SK-N-SH (cell line): ENCODE results near the gene NTRK2. TPM values are rescaled to one million over a fixed set of nuclear protein-coding genes. Genes with fewer than 3 reads are reported as not detected.

Experiments used
- CTCF ChIA-PET: fragments of 300-600, 350-600 bp; formaldehyde crosslinking; extraction: SDS; loops from one replicate; lab custom pipeline; 2021; lab: Yijun Ruan, JAX
- POLR2A ChIA-PET: fragments of 350-600 bp; sonication (Branson Sonifier 250); formaldehyde crosslinking; extraction: SDS; loops from one replicate; lab custom pipeline; 2020; ENCODE audit warnings: antibody characterized with exemption, inconsistent platforms; lab: Yijun Ruan, JAX
- DNase-seq: peaks from one replicate; pipeline ENCODE4 v3.0.0; 2012
- H2AFZ ChIP-seq: fragments of 200-600 bp; sonication (generic); 2 replicates; pipeline ENCODE4 v1.8.1; 2016; ENCODE audit warnings: antibody characterized with exemption, mild to moderate bottlenecking, low read depth
- H3F3A ChIP-seq: fragments of 200-600 bp; sonication (generic); replicated peaks from 2 replicates; pipeline ENCODE3; 2016; ENCODE audit warnings: antibody characterized with exemption, mild to moderate bottlenecking; ENCODE audit not compliant: insufficient read depth
- H3K27ac ChIP-seq, 2 experiments: fragments of 200-500 bp in 1 of 2; fragments of 200-600 bp in 1 of 2; sonication (Bioruptor generic) in 1 of 2; sonication (generic), shearing (Covaris generic) in 1 of 2; 2 replicates each; pipeline versions ENCODE4 v1.5.1 to v1.6.1; 2014 to 2016; ENCODE audit warnings: low read depth in 2 of 2, inconsistent platforms in 1 of 2, low read length in 1 of 2, mild to moderate bottlenecking in 1 of 2, mixed read lengths in 1 of 2
- H3K27me3 ChIP-seq: fragments of 200-600 bp; sonication (generic), shearing (Covaris generic); 2 replicates; pipeline ENCODE4 v1.6.1; 2016; ENCODE audit warnings: mixed run types; ENCODE audit not compliant: insufficient read depth
- H3K36me3 ChIP-seq, 2 experiments: fragments of 200-500 bp in 1 of 2; fragments of 200-600 bp in 1 of 2; sonication (Bioruptor generic) in 1 of 2; sonication (generic) in 1 of 2; replicated peaks in 1 of 2; 2 replicates each; pipeline versions ENCODE3 to v1.5.1; 2014 to 2016; ENCODE audit warnings: low read length in 1 of 2, mild to moderate bottlenecking in 1 of 2; ENCODE audit not compliant: insufficient read depth in 2 of 2, control insufficient read depth in 1 of 2
- H3K4me1 ChIP-seq, 2 experiments: fragments of 200-500 bp in 1 of 2; fragments of 200-600 bp in 1 of 2; sonication (Bioruptor generic) in 1 of 2; sonication (generic), shearing (Covaris generic) in 1 of 2; 2 replicates each; pipeline versions ENCODE4 v1.5.1 to v1.6.1; 2014 to 2016; ENCODE audit warnings: low read depth in 1 of 2, low read length in 1 of 2, mixed run types in 1 of 2; ENCODE audit not compliant: insufficient read depth in 2 of 2, control insufficient read depth in 1 of 2
- H3K4me2 ChIP-seq: fragments of 200-600 bp; sonication (generic), shearing (Covaris generic); 2 replicates; pipeline ENCODE4 v1.6.1; 2017; ENCODE audit warnings: mixed run types
- H3K4me3 ChIP-seq, 2 experiments: fragments of 200-500 bp in 1 of 2; fragments of 200-600 bp in 1 of 2; sonication (Bioruptor generic) in 1 of 2; sonication (generic), shearing (Covaris generic) in 1 of 2; 2 replicates each; pipeline versions ENCODE4 v1.5.1 to v1.8.1; 2014 to 2016; ENCODE audit warnings: low read depth in 2 of 2, inconsistent platforms in 1 of 2, low read length in 1 of 2, mild to moderate bottlenecking in 1 of 2, mixed read lengths in 1 of 2, moderate library complexity in 1 of 2
- H3K79me2 ChIP-seq: fragments of 200-600 bp; sonication (generic); 2 replicates; pipeline ENCODE4 v1.8.1; 2017; ENCODE audit warnings: mild to moderate bottlenecking; ENCODE audit not compliant: insufficient read depth
- H3K9ac ChIP-seq: fragments of 200-600 bp; sonication (generic); 2 replicates; pipeline ENCODE4 v1.6.1; 2017; ENCODE audit warnings: mixed run types
- H3K9me2 ChIP-seq: fragments of 200-600 bp; sonication (generic); 2 replicates; pipeline ENCODE4 v1.6.1; 2017; ENCODE audit warnings: mixed run types
- H3K9me3 ChIP-seq: fragments of 200-600 bp; sonication (generic); 2 replicates; pipeline ENCODE4 v1.6.1; 2017; ENCODE audit warnings: mixed run types, mild to moderate bottlenecking, moderate library complexity
- H4K20me1 ChIP-seq: fragments of 200-600 bp; sonication (generic); 2 replicates; pipeline ENCODE4 v1.6.1; 2017; ENCODE audit warnings: mild to moderate bottlenecking, mixed run types; ENCODE audit not compliant: insufficient read depth
- CHD2 ChIP-seq: fragments of 150-350 bp; IDR thresholded peaks from 2 replicates; pipeline ENCODE4 v1.6.1; 2018; ENCODE audit warnings: low read length; ENCODE audit not compliant: partially characterized antibody
- CTCF ChIP-seq: fragments of 200-600 bp; sonication (generic); IDR thresholded peaks from 2 replicates; pipeline ENCODE4 v1.6.1; 2017; ENCODE audit warnings: antibody characterized with exemption, mild to moderate bottlenecking, moderate library complexity
- ELF1 ChIP-seq: IDR thresholded peaks from 2 replicates; pipeline ENCODE4 v1.4.0; 2012
- EP300 ChIP-seq, 2 experiments: IDR thresholded peaks; 2 replicates each; pipeline versions ENCODE4 v1.4.0 to v1.6.1; 2012; ENCODE audit warnings: borderline replicate concordance in 1 of 2, low read depth in 1 of 2, low read length in 1 of 2
- FOSL2 ChIP-seq: IDR thresholded peaks from 2 replicates; pipeline ENCODE4 v1.4.0; 2012; ENCODE audit warnings: low read depth, mild to moderate bottlenecking, moderate library complexity, borderline replicate concordance
- FOXJ3 ChIP-seq: sonication (generic); formaldehyde crosslinking; IDR thresholded peaks from 2 replicates; pipeline ENCODE4 v1.5.1; 2020; ENCODE audit warnings: mild to moderate bottlenecking, missing genetic modification reagents
- FOXM1 ChIP-seq: IDR thresholded peaks from 2 replicates; pipeline ENCODE4 v1.4.0; 2012; ENCODE audit warnings: low read depth, mild to moderate bottlenecking
- GABPA ChIP-seq: IDR thresholded peaks from 2 replicates; pipeline ENCODE4 v1.4.0; 2012; ENCODE audit warnings: low read depth, mild to moderate bottlenecking
- GATA2 ChIP-seq: sonication (generic); formaldehyde crosslinking; IDR thresholded peaks from 2 replicates; pipeline ENCODE4 v1.5.0; 2020; ENCODE audit warnings: mild to moderate bottlenecking, missing genetic modification reagents
- JUND ChIP-seq: IDR thresholded peaks from 2 replicates; pipeline ENCODE4 v1.4.0; 2012
- MEF2A ChIP-seq: IDR thresholded peaks from 2 replicates; pipeline ENCODE4 v1.4.0; 2012; ENCODE audit warnings: low read depth, borderline replicate concordance
- MXI1 ChIP-seq: IDR thresholded peaks from 2 replicates; pipeline ENCODE4 v1.6.1; 2012; ENCODE audit warnings: mild to moderate bottlenecking, low read depth, low read length, improper control_type of control experiment
- NFIC ChIP-seq: IDR thresholded peaks from 2 replicates; pipeline ENCODE4 v1.4.0; 2012; ENCODE audit warnings: borderline replicate concordance
- NRF1 ChIP-seq: IDR thresholded peaks from 2 replicates; pipeline ENCODE4 v1.6.1; 2012; ENCODE audit warnings: low read depth, mild to moderate bottlenecking, low read length
- POLR2AphosphoS5 ChIP-seq: IDR thresholded peaks from 2 replicates; pipeline ENCODE4 v1.6.1; 2012; ENCODE audit warnings: low read depth, low read length
- RAD21 ChIP-seq: IDR thresholded peaks from 2 replicates; pipeline ENCODE4 v1.6.1; 2012; ENCODE audit warnings: mild to moderate bottlenecking, low read length
- RCOR1 ChIP-seq: fragments of 150-350 bp; IDR thresholded peaks from 2 replicates; pipeline ENCODE4 v1.6.1; 2017; ENCODE audit warnings: antibody characterized with exemption, low read length
- SMC3 ChIP-seq: IDR thresholded peaks from 2 replicates; pipeline ENCODE4 v1.6.1; 2012; ENCODE audit warnings: low read depth, low read length, improper control_type of control experiment
- TAF1 ChIP-seq: IDR thresholded peaks from 2 replicates; pipeline ENCODE4 v1.6.1; 2012; ENCODE audit warnings: low read depth, mild to moderate bottlenecking, low read length, moderate library complexity, borderline replicate concordance
- TCF12 ChIP-seq: IDR thresholded peaks from 2 replicates; pipeline ENCODE4 v1.4.0; 2012
- YY1 ChIP-seq: IDR thresholded peaks from 2 replicates; pipeline ENCODE4 v1.4.0; 2012; ENCODE audit warnings: low read depth, mild to moderate bottlenecking
- WGBS: methylation state at CpG from one replicate; pipeline ENCODE4 v1.1.6; 2017; ENCODE audit warnings: low lambda C conversion rate; 5-methylcytosine and 5-hydroxymethylcytosine counted together
- polyA plus RNA-seq, 3 experiments: library from polyadenylated mRNA; depleted of rRNA; stranded (reverse); fragments of >200 nt; gene quantifications; 2 replicates each; pipeline ENCODE4 v1.2.3, GENCODE V29; 2012
- TF ChIP-seq, protein P1 (sequence below): IDR thresholded peaks from 2 replicates; pipeline ENCODE4 v1.4.0; 2012; ENCODE audit warnings: low read depth

The NTRK2 gene
- polyA plus RNA-seq, 1 of the 3 experiments (the other 2 are of a cell fraction): 0.05 TPM

DNA sequence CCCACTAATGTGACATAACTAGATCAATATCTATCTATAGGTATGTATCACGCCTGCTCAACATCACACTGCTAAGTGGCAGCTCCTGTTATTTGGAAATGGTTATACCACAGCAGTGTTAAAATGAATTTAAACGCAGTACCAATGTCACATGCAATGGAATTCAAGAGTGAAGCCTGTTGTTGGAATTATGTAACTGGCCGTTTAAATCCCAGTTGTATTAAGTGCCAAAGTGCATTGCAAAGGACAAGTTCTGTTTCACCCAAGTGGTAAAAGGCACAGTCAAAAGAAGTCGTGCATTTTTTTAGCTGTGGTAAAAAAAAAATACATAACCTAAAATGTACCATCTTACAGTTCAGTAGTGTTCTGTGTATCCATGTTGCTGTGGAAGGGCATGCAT lies 4.3 kb downstream of the NTRK2 start:
- CTCF ChIA-PET: interaction anchor here (0.9 to 2.0 kb wide), 3 partner anchors 469 to 751 kb away, joined by 4 to 6 read pairs (median 5); no protein-coding TSS in a partner anchor
- H3K4me3 ChIP-seq: no peak overlapping the region
- no peak overlapping the region for H3K9ac ChIP-seq
- peaks cover 19% of the 10 kb centered on the region for H3K27me3 ChIP-seq
- WGBS: 30% methylated on average over 4 of the region's 4 CpGs
- H3K4me1 ChIP-seq: peaks cover 0 to 16% of the 10 kb centered on the region in 2 experiments; a peak in 1 of 4 replicates
- H3K4me2 ChIP-seq: no peak overlapping the region
- no peaks in the 10 kb centered on the region for H3K79me2 ChIP-seq
- no peaks in the 10 kb centered on the region for H3K36me3 ChIP-seq
- H2AFZ ChIP-seq: no peak overlapping the region
- H3F3A ChIP-seq: no peaks in the 10 kb centered on the region
- no peaks in the 10 kb centered on the region for H3K9me3 ChIP-seq
- H3K27ac ChIP-seq: no peak overlapping the region
- no peaks in the 10 kb centered on the region for H4K20me1 ChIP-seq
- no peaks in the 10 kb centered on the region for H3K9me2 ChIP-seq
- TF ChIP-seq RCOR1: no peak
- no peak for TF ChIP-seq FOSL2
- TF ChIP-seq SMC3: no peak
- TF ChIP-seq NFIC: no peak
- TF ChIP-seq EP300 (IDR thresholded peaks at IDR 0.05; ENCODE audit: borderline replicate concordance in 1 of 2, low read depth in 1 of 2, low read length in 1 of 2): no peak
- TF ChIP-seq TCF12: no peak
- TF ChIP-seq FOXM1: no peak
- TF ChIP-seq JUND: no peak
- TF ChIP-seq NRF1: no peak
- TF ChIP-seq FOXJ3 (CRISPR knock-in tag): no peak
- no peak for TF ChIP-seq YY1
- TF ChIP-seq, protein P1, sequence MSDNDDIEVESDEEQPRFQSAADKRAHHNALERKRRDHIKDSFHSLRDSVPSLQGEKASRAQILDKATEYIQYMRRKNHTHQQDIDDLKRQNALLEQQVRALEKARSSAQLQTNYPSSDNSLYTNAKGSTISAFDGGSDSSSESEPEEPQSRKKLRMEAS: no peak
- TF ChIP-seq MEF2A: no peak
- TF ChIP-seq TAF1: no peak
- no peak for TF ChIP-seq ELF1
- TF ChIP-seq MXI1: no peak
- no peak for TF ChIP-seq GABPA
- TF ChIP-seq POLR2AphosphoS5: no peak
- TF ChIP-seq, all 33 proteins: peak for 0
- POLR2A ChIA-PET: no interaction called here
- no peak for DNase-seq

- Histone ChIP-seq H3F3A (no peaks in the 10 kb centered on the region), H3K9me3 (no peaks in the 10 kb centered on the region), H3K9me2 (no peaks in the 10 kb centered on the region), H2AFZ (no peak overlapping the region), H3K4me3 (no peak overlapping the region), H3K36me3 (no peaks in the 10 kb centered on the region), H3K79me2 (no peaks in the 10 kb centered on the region), H3K4me1 (peaks cover 0 to 3% of the 10 kb centered on the region in 2 experiments; a peak in 1 of 4 replicates), H3K9ac (no peak overlapping the region), H3K27me3 (no peaks in the 10 kb centered on the region; the same call in 1 of the 2 replicates), H3K27ac (no peak overlapping the region), H4K20me1 (no peaks in the 10 kb centered on the region), H3K4me2 (no peak overlapping the region)
- TF ChIP-seq GABPA: no peak
- no peak for TF ChIP-seq FOXJ3 (CRISPR knock-in tag)
- no peak for TF ChIP-seq CHD2
- TF ChIP-seq CTCF: no peak
- TF ChIP-seq TCF12: no peak
- no peak for TF ChIP-seq YY1
- no peak for TF ChIP-seq RAD21
- TF ChIP-seq GATA2 (CRISPR knock-in tag): no peak
- TF ChIP-seq ELF1: no peak
- TF ChIP-seq MEF2A: no peak
- ChIA-PET CTCF (interaction anchor here (1.0 to 1.9 kb wide), 4 partner anchors 9 to 582 kb away, joined by 3 to 11 read pairs (median 6); no protein-coding TSS in a partner anchor), POLR2A (no interaction called here)
- no peak for DNase-seq
- WGBS: 47% methylated on average over 5 of the region's 5 CpGs
Measured at GRCh38 chr9:84677080-84677479, 7.6 kb downstream of the NTRK2 start.
